Measurements from ENCODE around the gene BCAS1. TPM values are rescaled to one million over a fixed set of nuclear protein-coding genes. Genes with fewer than 3 reads are reported as not detected.

The BCAS1 gene
- total and polyA plus RNA-seq, 10 donors = 0.23 to 1.3 (median 0.55) TPM; not detected in 2

DNA sequence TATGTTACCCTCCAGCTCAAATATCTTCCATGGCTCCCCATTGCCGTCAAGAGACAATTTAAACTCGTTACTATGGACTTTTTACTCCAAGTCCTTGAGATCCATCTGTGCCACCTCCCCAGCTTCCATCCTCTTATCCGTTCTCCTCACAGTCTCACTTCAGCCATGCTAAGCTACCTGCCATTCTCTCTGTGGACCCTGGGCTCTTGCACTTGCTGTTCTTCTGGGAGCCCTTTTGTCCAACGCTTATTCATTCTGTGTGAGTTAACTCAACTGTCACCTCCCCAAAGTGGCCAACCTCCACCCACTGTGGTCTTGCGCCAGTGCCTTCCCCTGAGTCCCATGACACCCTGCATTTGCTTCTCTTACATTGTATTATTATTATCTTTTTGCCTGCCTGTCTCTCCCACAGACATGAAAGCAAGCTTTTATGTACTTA, 132.4 kb downstream of the BCAS1 start:
- no peaks in the 10 kb centered on the region for H3K36me3 ChIP-seq
- H3K4me1 ChIP-seq = peaks cover 44 to 99% (median 79%) of the 10 kb centered on the region in 6 donors
- peak overlapping the region in 1 of 8 donors; percentile 75 for H3K27ac ChIP-seq
- TF ChIP-seq, protein P1, sequence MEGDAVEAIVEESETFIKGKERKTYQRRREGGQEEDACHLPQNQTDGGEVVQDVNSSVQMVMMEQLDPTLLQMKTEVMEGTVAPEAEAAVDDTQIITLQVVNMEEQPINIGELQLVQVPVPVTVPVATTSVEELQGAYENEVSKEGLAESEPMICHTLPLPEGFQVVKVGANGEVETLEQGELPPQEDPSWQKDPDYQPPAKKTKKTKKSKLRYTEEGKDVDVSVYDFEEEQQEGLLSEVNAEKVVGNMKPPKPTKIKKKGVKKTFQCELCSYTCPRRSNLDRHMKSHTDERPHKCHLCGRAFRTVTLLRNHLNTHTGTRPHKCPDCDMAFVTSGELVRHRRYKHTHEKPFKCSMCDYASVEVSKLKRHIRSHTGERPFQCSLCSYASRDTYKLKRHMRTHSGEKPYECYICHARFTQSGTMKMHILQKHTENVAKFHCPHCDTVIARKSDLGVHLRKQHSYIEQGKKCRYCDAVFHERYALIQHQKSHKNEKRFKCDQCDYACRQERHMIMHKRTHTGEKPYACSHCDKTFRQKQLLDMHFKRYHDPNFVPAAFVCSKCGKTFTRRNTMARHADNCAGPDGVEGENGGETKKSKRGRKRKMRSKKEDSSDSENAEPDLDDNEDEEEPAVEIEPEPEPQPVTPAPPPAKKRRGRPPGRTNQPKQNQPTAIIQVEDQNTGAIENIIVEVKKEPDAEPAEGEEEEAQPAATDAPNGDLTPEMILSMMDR (IDR thresholded peaks at IDR 0.05 in 8 of 11, conservative IDR thresholded peaks at IDR 0.05 in 3 of 11) = no peak
- TF ChIP-seq POLR2A (IDR thresholded peaks at IDR 0.05) = no peak
- no peak for TF ChIP-seq POLR2AphosphoS5 (IDR thresholded peaks at IDR 0.05)
- intact Hi-C loops (cut with DNase I; ENCODE audit: low total_unique reads) = no loop called here
- no peak for DNase-seq
- no peak overlapping the region for H3K4me3 ChIP-seq
- H3K9me3 ChIP-seq = no peaks in the 10 kb centered on the region
- WGBS, 5 donors = 75 to 93% (median 87%) methylated on average over 5 of the region's 5 CpGs
- no peaks in the 10 kb centered on the region for H3K27me3 ChIP-seq (replicated peaks in 1 of 7)

DNA sequence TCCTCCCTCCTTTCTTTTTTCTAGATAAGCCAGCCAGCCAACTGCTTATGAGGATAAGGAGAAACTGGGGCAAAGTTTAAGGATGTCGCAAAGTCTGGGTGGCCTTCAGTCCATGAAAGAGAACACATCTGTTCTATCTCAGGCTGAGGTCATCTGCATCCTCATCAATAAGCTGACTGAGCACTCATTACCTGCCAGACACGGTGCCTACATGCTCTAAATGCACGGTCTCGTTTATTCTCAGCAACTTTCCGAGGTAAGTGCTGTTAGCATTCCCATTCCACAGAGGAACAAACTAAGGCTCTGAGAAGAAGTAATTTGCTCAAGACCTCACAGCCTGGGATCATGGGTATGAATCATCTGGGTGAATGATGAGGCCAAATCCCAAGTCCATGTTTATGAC, 133.1 kb downstream of the BCAS1 start:
- no peak overlapping the region for H3K4me3 ChIP-seq
- H3K36me3 ChIP-seq = no peaks in the 10 kb centered on the region
- intact Hi-C loops (cut with DNase I; ENCODE audit: low total_unique reads) = no loop called here
- TF ChIP-seq POLR2AphosphoS5 (IDR thresholded peaks at IDR 0.05) (no peak), POLR2A (IDR thresholded peaks at IDR 0.05) (no peak)
- TF ChIP-seq, protein P1 (IDR thresholded peaks at IDR 0.05 in 8 of 11, conservative IDR thresholded peaks at IDR 0.05 in 3 of 11) = no peak
- DNase-seq = no peak
- H3K27me3 ChIP-seq (replicated peaks in 1 of 7) = no peaks in the 10 kb centered on the region
- peaks cover 44 to 99% (median 74%) of the 10 kb centered on the region in 6 donors for H3K4me1 ChIP-seq
- H3K27ac ChIP-seq = peak overlapping the region in 3 of 8 donors; percentile 81 to 90 (median 87)
- 90 to 96% (median 93%) methylated on average over 5 of the region's 5 CpGs for WGBS, 5 donors
- H3K9me3 ChIP-seq = no peaks in the 10 kb centered on the region

DNA sequence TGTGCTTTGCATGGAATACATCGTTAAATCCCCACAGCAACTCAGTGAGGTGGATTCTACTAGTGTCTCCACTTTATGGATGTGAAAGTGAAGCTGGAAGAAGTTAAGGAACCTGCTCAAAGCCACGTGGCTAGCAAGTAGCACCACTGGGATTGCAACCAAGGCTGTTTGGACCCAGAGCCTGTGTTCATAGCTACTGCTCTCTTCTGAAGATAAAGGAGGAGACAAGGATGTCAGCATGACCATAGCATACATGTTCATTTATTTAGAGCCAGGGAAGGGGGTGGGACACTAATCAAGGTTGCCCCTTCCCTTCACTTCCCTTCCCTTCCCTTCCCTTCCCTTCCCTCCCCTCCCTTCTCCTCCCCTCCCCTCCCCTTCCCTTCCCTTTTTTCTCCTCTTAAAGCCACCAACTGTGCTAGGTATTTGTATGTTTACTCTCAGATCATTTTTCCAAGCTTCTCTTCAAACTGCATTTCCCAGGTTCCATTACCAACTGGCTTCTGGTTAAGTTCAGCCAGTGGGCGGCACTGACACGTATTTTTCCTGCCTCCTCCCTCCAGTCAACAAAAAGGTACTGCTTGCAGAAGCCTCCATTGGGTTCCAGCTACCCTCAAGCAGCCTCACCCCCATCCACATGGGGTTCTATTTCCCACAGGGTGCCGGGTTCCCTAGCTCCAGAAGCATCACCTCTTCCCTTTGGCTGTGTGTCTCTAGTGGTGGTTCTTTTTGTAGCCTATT, 134.9 kb downstream of the BCAS1 start:
- H3K9me3 ChIP-seq = no peaks in the 10 kb centered on the region
- WGBS, 5 donors = 46 to 52% (median 50%) methylated on average over 5 of the region's 5 CpGs
- H3K27me3 ChIP-seq (replicated peaks in 1 of 7) = no peaks in the 10 kb centered on the region
- H3K4me1 ChIP-seq = peaks cover 37 to 99% (median 65%) of the 10 kb centered on the region in 6 donors
- no peaks in the 10 kb centered on the region for H3K36me3 ChIP-seq
- TF ChIP-seq POLR2AphosphoS5 (IDR thresholded peaks at IDR 0.05) = no peak
- TF ChIP-seq, protein P1 (IDR thresholded peaks at IDR 0.05 in 8 of 11, conservative IDR thresholded peaks at IDR 0.05 in 3 of 11) = no peak
- TF ChIP-seq POLR2A (IDR thresholded peaks at IDR 0.05) = no peak
- intact Hi-C loops (cut with DNase I; ENCODE audit: low total_unique reads) = no loop called here
- no peak for DNase-seq
- H3K4me3 ChIP-seq = no peak overlapping the region
- peak overlapping the region; percentile 50 to 90 (median 86) for H3K27ac ChIP-seq
